Glutamatergic neuron (in vitro differentiated cells): ENCODE results near the gene NTNG1. TPM values are rescaled to one million over a fixed set of nuclear protein-coding genes. Genes with fewer than 3 reads are reported as not detected.

ENCODE experiments used
- DNase-seq: peaks from one replicate; pipeline ENCODE4 v3.0.0; 2022
- H3K27ac Mint-ChIP-seq: one replicate; pipeline ENCODE4 v1.8.0; 2020; ENCODE audit warnings: mild to moderate bottlenecking, mixed read lengths, inconsistent platforms; ENCODE audit not compliant: unreplicated experiment
- H3K27me3 Mint-ChIP-seq: one replicate; pipeline ENCODE4 v1.8.0; 2020; ENCODE audit warnings: mild to moderate bottlenecking, moderate library complexity, mixed read lengths, inconsistent platforms; ENCODE audit not compliant: unreplicated experiment
- H3K36me3 Mint-ChIP-seq: one replicate; pipeline ENCODE4 v1.8.0; 2020; ENCODE audit warnings: mild to moderate bottlenecking, mixed read lengths, inconsistent platforms; ENCODE audit not compliant: unreplicated experiment
- H3K4me1 Mint-ChIP-seq: one replicate; pipeline ENCODE4 v1.8.0; 2020; ENCODE audit warnings: mild to moderate bottlenecking, low read depth, mixed read lengths, inconsistent platforms; ENCODE audit not compliant: unreplicated experiment
- H3K4me3 Mint-ChIP-seq: one replicate; pipeline ENCODE4 v1.8.0; 2020; ENCODE audit warnings: mild to moderate bottlenecking, mixed read lengths, inconsistent platforms; ENCODE audit not compliant: unreplicated experiment
- H3K9me3 Mint-ChIP-seq: one replicate; pipeline ENCODE4 v1.8.0; 2020; ENCODE audit warnings: mild to moderate bottlenecking, moderate library complexity, mixed read lengths, inconsistent platforms; ENCODE audit not compliant: unreplicated experiment
- CTCF ChIP-seq: fragments of 200-600 bp; sonication (generic); IDR thresholded peaks from one replicate; pipeline ENCODE4 v1.5.0; 2021; ENCODE audit not compliant: partially characterized antibody, unreplicated experiment
- total RNA-seq: library from RNA; stranded (reverse); fragmentation: NEBNext Ultra II Directional; extraction: Animal tissue kit (Norgen Biotek cat#: 25700); gene quantifications from one replicate; pipeline ENCODE4 v1.2.1, GENCODE V29; 2021; ENCODE audit not compliant: unreplicated experiment

The NTNG1 gene
- total RNA-seq, 1 donor from 2014 or later: 3.2 TPM

DNA sequence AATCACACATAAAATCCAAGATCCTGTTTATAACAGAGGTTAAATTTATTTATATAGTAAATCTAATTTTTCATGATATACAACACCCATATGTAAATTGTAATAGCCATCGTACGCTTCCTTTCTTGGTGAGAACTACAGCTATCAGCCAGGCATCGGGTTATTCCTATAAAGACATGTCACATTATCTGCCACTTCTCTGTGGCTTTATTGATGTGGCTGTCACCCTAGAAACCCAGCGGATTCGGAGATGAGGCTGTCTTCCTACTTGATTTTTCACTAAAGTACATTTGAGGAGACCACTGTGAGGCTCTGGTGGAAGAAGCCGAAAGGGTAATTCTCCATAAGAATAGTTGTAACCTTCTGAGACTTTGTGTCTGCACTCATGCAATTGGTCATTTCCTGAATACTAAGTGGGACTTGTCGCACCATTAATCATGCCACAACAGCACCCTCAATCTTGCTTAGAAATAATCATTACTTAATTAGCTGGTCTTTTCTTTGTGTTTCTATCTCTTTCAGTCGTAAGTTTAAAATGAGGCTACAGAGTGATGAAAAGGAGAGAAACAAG lies 106.0 kb downstream of the NTNG1 start:
- Mint-ChIP-seq H3K27me3 (no peaks in the 10 kb centered on the region), H3K36me3 (no peaks in the 10 kb centered on the region), H3K27ac (no peak overlapping the region), H3K9me3 (no peaks in the 10 kb centered on the region), H3K4me1 (no peaks in the 10 kb centered on the region), H3K4me3 (no peak overlapping the region)
- DNase-seq: no peak
- TF ChIP-seq CTCF: no peak

- H3K4me1 Mint-ChIP-seq: peaks cover 2% of the 10 kb centered on the region
- TF ChIP-seq CTCF: no peak
- no peaks in the 10 kb centered on the region for H3K9me3 Mint-ChIP-seq
- no peak for DNase-seq
- no peaks in the 10 kb centered on the region for H3K27me3 Mint-ChIP-seq
- no peaks in the 10 kb centered on the region for H3K36me3 Mint-ChIP-seq
- no peak overlapping the region for H3K27ac Mint-ChIP-seq
- H3K4me3 Mint-ChIP-seq: no peak overlapping the region
Observed at GRCh38 chr1:107247679-107248078, 106.8 kb downstream of the NTNG1 start.

- Mint-ChIP-seq H3K9me3 (peaks cover 2% of the 10 kb centered on the region), H3K4me3 (no peak overlapping the region), H3K27me3 (no peaks in the 10 kb centered on the region), H3K36me3 (no peaks in the 10 kb centered on the region), H3K27ac (no peak overlapping the region), H3K4me1 (peaks cover 16% of the 10 kb centered on the region)
- TF ChIP-seq CTCF: no peak
- no peak for DNase-seq
Observed at GRCh38 chr1:107250169-107250568, 109.3 kb downstream of the NTNG1 start.

DNA sequence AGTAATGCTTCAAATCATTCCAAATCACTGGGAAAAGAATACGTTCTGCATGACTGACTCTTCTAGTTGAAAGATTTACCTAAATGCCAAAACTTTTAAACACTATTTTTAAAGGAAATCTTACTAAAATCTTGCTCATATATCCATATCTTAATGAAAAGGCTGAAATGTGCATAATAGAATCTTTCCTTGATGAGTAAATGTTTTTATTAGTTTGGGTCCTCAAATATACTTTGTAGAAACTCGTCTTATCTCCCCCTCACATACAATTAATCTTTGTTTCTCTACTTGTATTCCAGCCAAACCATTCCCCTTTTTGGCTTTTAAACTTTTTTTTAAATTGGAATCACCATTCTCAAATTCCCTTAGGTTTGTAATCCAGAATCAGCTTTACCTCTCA lies 110.2 kb downstream of the NTNG1 start:
- DNase-seq: no peak
- Mint-ChIP-seq H3K4me3 (no peak overlapping the region), H3K27ac (no peak overlapping the region), H3K9me3 (peaks cover 2% of the 10 kb centered on the region), H3K4me1 (peaks cover 21% of the 10 kb centered on the region), H3K36me3 (no peaks in the 10 kb centered on the region), H3K27me3 (no peaks in the 10 kb centered on the region)
- TF ChIP-seq CTCF: no peak

DNA sequence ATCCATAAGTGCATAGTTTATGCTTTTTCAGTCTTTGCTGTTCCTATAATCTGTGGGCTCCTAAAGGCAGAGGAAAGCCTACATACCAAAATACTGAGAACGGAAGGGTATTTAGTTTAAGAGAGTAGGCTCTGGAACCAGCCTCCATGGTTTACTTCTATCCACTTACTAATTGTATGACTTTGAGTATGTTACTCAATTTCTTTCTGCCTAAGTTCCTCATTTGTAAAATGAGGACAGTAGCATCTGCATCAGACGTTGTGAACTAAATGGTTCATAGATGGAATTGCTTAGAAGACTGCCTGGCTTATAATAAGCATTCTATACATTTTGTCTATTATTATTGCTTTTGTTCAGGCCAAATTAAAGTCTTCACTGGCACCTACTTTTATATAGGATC lies 111.0 kb downstream of the NTNG1 start:
- Mint-ChIP-seq H3K27ac (no peak overlapping the region), H3K4me1 (peaks cover 28% of the 10 kb centered on the region), H3K4me3 (no peak overlapping the region), H3K9me3 (peaks cover 2% of the 10 kb centered on the region), H3K36me3 (no peaks in the 10 kb centered on the region), H3K27me3 (no peaks in the 10 kb centered on the region)
- no peak for DNase-seq
- no peak for TF ChIP-seq CTCF
